ENCODE measurements around the gene POU2F1. TPM values are rescaled to one million over a fixed set of nuclear protein-coding genes. Genes with fewer than 3 reads are reported as not detected.
"Not testable (repeated sequence)": the region's sequence is repeated elsewhere in the genome, so short reads cannot be mapped to it uniquely, and the experiment has no call there.

POU2F1 gene
- total and polyA plus RNA-seq, 7 experiments from 2014 or later: 9.1 to 36.6 (median 22.8) TPM

DNA sequence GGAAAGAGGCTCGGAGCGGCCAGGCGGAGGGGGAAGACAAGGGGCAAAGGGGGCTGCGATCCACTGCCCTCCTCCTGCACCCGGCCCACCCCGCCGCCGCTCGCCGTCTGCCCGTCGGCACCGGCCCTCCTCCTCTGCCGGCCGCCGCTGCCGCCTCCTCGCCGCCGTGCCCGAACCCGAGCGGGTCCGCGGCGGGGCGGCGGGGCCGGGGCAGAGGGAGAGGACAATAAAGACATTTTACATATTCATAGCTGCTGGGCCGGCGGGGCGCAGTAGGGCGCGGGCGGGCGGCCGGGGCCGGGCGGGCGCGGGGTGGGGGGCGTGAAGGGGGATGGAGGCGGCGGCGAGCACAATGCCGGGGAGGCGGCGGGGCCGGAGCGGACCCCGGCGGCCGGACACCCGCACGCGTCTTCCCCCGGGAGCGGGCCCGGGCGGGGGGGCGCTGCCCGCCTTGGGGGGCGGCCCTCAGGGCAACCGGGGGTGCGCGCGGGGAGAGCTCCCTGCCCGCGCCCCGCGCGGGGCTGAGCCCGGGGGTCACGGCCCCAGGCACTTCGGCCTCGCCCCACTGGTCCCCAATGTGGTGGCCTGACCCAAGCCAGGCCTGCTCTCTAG is 546 bp downstream of the POU2F1 start:
- ChIA-PET POLR2A (interaction anchor here (0.7 to 5.0 kb wide), 19 partner anchors 8 to 411 kb away, joined by 3 to 30 read pairs (median 4); partner anchors contain the start of genes CD247, CREG1 and TADA1), CTCF (interaction anchor here (0.6 to 1.3 kb wide), 8 partner anchors 44 to 415 kb away, joined by 3 to 8 read pairs (median 4); partner anchors contain the start of gene CREG1)
- H3K36me3 Mint-ChIP-seq: peaks cover 0 to 8% (median 3%) of the 10 kb centered on the region in 5 donors
- no peak for ATAC-seq
- H3K4me1 ChIP-seq (ENCODE audit: control insufficient read depth in 2 of 2, insufficient read depth in 2 of 2, low read length in 2 of 2): peaks cover 11 to 20% of the 10 kb centered on the region in 2 donors
- intact Hi-C loops (cut with micrococcal nuclease): loop anchor here (2.0 to 10.0 kb wide), 14 partner anchors 122 to 1590 kb away; partner anchors contain the start of genes ILDR2 (in 2 of the 2), MGST3 (in 2 of the 2), SFT2D2 (in 1 of the 2) and TMCO1 (in 1 of the 2)
- peaks cover 0 to 13% (median 0%) of the 10 kb centered on the region in 11 donors for H3K9me3 Mint-ChIP-seq
- peaks cover 29 to 54% (median 46%) of the 10 kb centered on the region in 7 donors for H3K4me1 Mint-ChIP-seq
- H3K27ac Mint-ChIP-seq: peak overlapping the region; percentile 92 to 99 (median 98)
- peak overlapping the region; percentile 87 to 98 (median 96) for H3K4me3 Mint-ChIP-seq
- H3K27me3 ChIP-seq (ENCODE audit: control insufficient read depth in 2 of 2, insufficient read depth in 2 of 2, low read length in 2 of 2): no peaks in the 10 kb centered on the region
- H3K36me3 ChIP-seq (ENCODE audit: control insufficient read depth in 2 of 3, insufficient read depth in 3 of 3, low read length in 3 of 3): peaks cover 0 to 6% (median 0%) of the 10 kb centered on the region in 3 experiments
- DNase-seq: peak in 7 of 9 donors; percentile 2 to 60 (median 16)
- H3K9me3 ChIP-seq (ENCODE audit: control insufficient read depth in 2 of 3, low read length in 3 of 3): no peaks in the 10 kb centered on the region
- H3K27ac ChIP-seq (ENCODE audit: low read depth, low read length): peak overlapping the region; percentile 83
- peaks cover 0 to 3% (median 0%) of the 10 kb centered on the region in 5 donors for H3K27me3 Mint-ChIP-seq
- peak overlapping the region; percentile 70 for H3K4me3 ChIP-seq (ENCODE audit: low read length)

DNA sequence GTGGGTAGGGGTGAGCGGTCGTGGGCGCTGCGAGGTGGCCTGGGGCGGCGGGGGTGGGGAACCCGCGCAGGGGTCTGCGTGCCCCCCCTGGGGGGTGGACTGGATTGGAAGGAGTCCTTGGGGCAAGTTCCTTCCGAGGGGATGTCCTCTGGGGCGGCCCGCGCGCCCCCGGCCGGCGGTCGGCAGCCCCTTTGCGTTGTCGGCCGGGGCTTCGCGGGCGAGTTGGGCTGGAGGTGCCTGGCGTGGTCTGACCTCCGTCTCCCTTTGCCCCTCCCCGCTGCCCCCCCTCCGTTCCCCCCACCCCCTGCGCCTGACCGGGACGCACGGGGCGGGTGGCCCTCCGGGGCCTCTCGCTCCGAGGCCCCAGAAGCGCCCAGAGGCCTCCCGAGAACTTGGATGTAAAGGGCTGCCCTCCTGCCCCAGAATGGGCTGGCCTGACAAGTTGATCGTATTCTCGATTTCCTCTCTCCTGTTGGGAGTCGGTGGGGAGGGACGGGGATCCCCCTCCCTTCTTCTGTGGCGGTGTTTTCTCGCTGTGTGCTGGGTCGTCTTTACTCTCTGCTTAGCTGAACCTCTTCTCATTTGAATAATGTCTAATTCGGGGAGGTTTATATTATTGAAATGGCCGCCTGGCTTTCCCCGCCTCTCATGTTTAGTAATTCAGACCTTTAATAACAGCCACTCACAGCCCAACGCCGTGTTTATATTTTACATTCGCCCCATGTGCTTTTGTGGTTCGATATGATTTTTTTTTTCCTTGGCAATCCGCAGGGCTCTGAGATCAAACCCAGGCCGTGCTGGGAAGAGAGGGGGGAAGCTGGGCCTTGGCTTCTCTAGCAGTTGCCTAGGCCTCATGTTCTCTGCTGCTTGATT is 1.3 kb downstream of the POU2F1 start:
- H3K4me3 ChIP-seq (ENCODE audit: low read length): peak overlapping the region; percentile 70
- peaks cover 0 to 8% (median 3%) of the 10 kb centered on the region in 5 donors for H3K36me3 Mint-ChIP-seq
- H3K27me3 Mint-ChIP-seq: peaks cover 0 to 3% (median 0%) of the 10 kb centered on the region in 5 donors
- CTCF ChIA-PET: interaction anchor here (1.6 kb wide), 1 partner anchor 319 kb away, joined by 5 read pairs; no protein-coding TSS in a partner anchor
- intact Hi-C loops (cut with micrococcal nuclease): loop anchor here (1.0 to 10.0 kb wide), 16 partner anchors 42 to 1591 kb away; partner anchors contain the start of genes ILDR2 (in 2 of the 2), MGST3 (in 2 of the 2), GPA33 (in 1 of the 2) and SFT2D2 (in 1 of the 2)
- DNase-seq (peak; percentile 38 to 74 (median 58)), ATAC-seq (peak; percentile 36)
- peaks cover 0 to 6% (median 0%) of the 10 kb centered on the region in 3 experiments for H3K36me3 ChIP-seq (ENCODE audit: control insufficient read depth in 2 of 3, insufficient read depth in 3 of 3, low read length in 3 of 3)
- H3K27me3 ChIP-seq (ENCODE audit: control insufficient read depth in 2 of 2, insufficient read depth in 2 of 2, low read length in 2 of 2): no peaks in the 10 kb centered on the region
- H3K9me3 Mint-ChIP-seq: peaks cover 0 to 8% (median 0%) of the 10 kb centered on the region in 11 donors
- peak overlapping the region; percentile 88 to 100 (median 98) for H3K4me3 Mint-ChIP-seq
- POLR2A ChIA-PET: interaction anchor here (0.6 to 5.0 kb wide), 16 partner anchors 9 to 346 kb away, joined by 3 to 30 read pairs (median 4); partner anchors contain the start of genes CD247 and CREG1
- H3K27ac Mint-ChIP-seq: peak overlapping the region; percentile 96 to 100 (median 98)
- peaks cover 11 to 20% of the 10 kb centered on the region in 2 donors for H3K4me1 ChIP-seq (ENCODE audit: control insufficient read depth in 2 of 2, insufficient read depth in 2 of 2, low read length in 2 of 2)
- no peaks in the 10 kb centered on the region for H3K9me3 ChIP-seq (ENCODE audit: control insufficient read depth in 2 of 3, low read length in 3 of 3)
- peak overlapping the region; percentile 77 for H3K27ac ChIP-seq (ENCODE audit: low read depth, low read length)
- H3K4me1 Mint-ChIP-seq: peaks cover 30 to 60% (median 46%) of the 10 kb centered on the region in 7 donors

DNA sequence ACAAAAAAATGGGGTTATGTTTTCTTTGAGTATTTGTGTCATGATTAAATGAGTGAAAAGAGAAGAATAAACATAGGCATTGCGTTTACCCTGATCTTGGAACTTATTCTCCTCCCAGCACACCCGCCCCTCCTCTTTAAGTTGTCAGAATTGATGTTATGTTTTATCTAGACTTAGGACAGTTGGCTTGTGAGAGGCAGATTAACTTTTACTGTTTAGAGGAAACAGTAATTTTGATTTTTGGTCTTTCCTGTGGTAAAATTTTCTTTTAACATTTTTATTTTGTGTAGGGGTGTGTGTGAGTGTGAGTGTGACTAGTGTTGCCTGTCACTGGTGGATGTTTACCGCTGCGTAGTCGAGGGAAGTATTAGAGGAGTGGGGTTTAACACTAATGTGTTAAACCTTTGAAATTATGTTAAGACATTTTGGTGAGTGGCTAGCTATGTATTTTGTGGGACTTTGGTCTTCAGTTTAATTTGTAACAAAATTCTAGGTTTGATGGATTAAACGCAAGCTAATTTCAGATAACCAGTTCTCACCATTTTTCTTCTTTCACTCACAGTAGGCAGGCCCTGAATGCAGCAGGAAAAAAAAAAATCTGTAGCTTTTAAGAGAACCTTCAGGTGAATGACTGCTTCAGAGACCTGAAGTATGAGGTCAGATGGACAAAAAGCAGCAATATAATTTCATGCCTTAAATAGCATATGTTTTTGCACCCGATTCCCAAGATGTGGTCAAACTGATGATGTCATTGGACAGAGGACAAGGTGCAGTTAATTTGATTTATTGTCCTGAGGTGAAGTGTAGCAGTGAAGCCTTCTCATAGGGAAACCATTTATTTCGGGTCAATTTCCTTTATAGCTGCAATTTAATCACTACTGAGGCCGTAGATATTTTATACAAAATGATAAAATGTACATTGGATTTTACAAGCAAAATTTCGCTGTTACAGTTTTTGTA is 2.7 kb downstream of the POU2F1 start:
- Mint-ChIP-seq H3K4me3 (peak overlapping the region; percentile 88 to 100 (median 98)), H3K27me3 (peaks cover 0 to 3% (median 0%) of the 10 kb centered on the region in 5 donors), H3K9me3 (peaks cover 0 to 7% (median 0%) of the 10 kb centered on the region in 11 donors), H3K4me1 (peaks cover 30 to 74% (median 55%) of the 10 kb centered on the region in 7 donors), H3K36me3 (peaks cover 0 to 8% (median 3%) of the 10 kb centered on the region in 5 donors), H3K27ac (peak overlapping the region; percentile 96 to 100 (median 98))
- peaks cover 11 to 25% of the 10 kb centered on the region in 2 donors for H3K4me1 ChIP-seq (ENCODE audit: control insufficient read depth in 2 of 2, insufficient read depth in 2 of 2, low read length in 2 of 2)
- ATAC-seq (no peak), DNase-seq (peak in 1 of 9 donors; percentile 7)
- no peak overlapping the region for H3K4me3 ChIP-seq (ENCODE audit: low read length)
- H3K27ac ChIP-seq (ENCODE audit: low read depth, low read length): peak overlapping the region; percentile 77
- H3K36me3 ChIP-seq (ENCODE audit: control insufficient read depth in 2 of 3, insufficient read depth in 3 of 3, low read length in 3 of 3): peaks cover 0 to 6% (median 0%) of the 10 kb centered on the region in 3 experiments
- H3K9me3 ChIP-seq (ENCODE audit: control insufficient read depth in 2 of 3, low read length in 3 of 3): no peaks in the 10 kb centered on the region
- POLR2A ChIA-PET: interaction anchor here (0.6 to 5.0 kb wide), 10 partner anchors 11 to 334 kb away, joined by 3 to 30 read pairs (median 4); partner anchors contain the start of gene CD247
- CTCF ChIA-PET: interaction anchor here (0.7 to 1.6 kb wide), 2 partner anchors 309 to 318 kb away, joined by 4 to 5 read pairs; no protein-coding TSS in a partner anchor
- no peaks in the 10 kb centered on the region for H3K27me3 ChIP-seq (ENCODE audit: control insufficient read depth in 2 of 2, insufficient read depth in 2 of 2, low read length in 2 of 2)
- intact Hi-C loops (cut with micrococcal nuclease): loop anchor here (5.0 to 10.0 kb wide), 5 partner anchors 249 to 1456 kb away; partner anchors contain the start of genes ILDR2 (in 1 of the 2) and TMCO1 (in 1 of the 2)

DNA sequence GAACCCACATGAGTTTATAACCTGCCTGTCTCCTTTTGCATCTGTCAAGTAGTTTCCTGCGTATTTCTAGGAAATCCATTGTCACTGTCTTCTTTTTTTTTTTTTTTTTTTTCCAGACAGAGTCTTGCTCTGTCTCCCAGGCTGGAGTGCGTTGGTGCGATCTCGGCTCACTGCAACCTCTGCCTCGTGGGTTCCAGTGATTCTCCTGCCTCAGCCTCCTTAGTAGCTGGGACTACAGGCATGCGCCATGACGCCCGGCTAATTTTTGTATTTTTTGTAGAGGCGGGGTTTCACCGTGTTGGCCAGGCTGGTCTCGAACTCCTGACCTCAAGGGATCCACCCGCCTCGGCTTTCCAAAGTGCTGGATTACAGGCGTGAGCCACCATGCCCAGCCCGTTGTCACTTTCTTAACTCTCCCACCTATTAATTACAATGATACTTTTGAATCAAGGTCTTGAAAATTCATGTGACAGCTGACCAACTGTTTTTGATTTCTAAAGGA is 4.1 kb downstream of the POU2F1 start:
- H3K4me3 ChIP-seq (ENCODE audit: low read length); H3K27me3 Mint-ChIP-seq; CTCF ChIA-PET; H3K9me3 Mint-ChIP-seq; H3K36me3 Mint-ChIP-seq; H3K27ac ChIP-seq (ENCODE audit: low read depth, low read length); ATAC-seq; POLR2A ChIA-PET; DNase-seq; H3K36me3 ChIP-seq (ENCODE audit: control insufficient read depth in 2 of 3, insufficient read depth in 3 of 3, low read length in 3 of 3); H3K9me3 ChIP-seq (ENCODE audit: control insufficient read depth in 2 of 3, low read length in 3 of 3); H3K27me3 ChIP-seq (ENCODE audit: control insufficient read depth in 2 of 2, insufficient read depth in 2 of 2, low read length in 2 of 2): not testable (repeated sequence)
- H3K4me1 ChIP-seq (ENCODE audit: control insufficient read depth in 2 of 2, insufficient read depth in 2 of 2, low read length in 2 of 2): peaks cover 11 to 26% of the 10 kb centered on the region in 2 donors
- Mint-ChIP-seq H3K4me3 (peak overlapping the region in 3 of 10 donors; percentile 16 to 21 (median 19)), H3K27ac (peak overlapping the region in 2 of 9 donors; percentile 5 to 29), H3K4me1 (peaks cover 38 to 80% (median 64%) of the 10 kb centered on the region in 7 donors)
- intact Hi-C loops (cut with micrococcal nuclease): loop anchor here (5.0 to 10.0 kb wide), 5 partner anchors 250 to 1457 kb away; partner anchors contain the start of genes ILDR2 (in 1 of the 2) and TMCO1 (in 1 of the 2)

DNA sequence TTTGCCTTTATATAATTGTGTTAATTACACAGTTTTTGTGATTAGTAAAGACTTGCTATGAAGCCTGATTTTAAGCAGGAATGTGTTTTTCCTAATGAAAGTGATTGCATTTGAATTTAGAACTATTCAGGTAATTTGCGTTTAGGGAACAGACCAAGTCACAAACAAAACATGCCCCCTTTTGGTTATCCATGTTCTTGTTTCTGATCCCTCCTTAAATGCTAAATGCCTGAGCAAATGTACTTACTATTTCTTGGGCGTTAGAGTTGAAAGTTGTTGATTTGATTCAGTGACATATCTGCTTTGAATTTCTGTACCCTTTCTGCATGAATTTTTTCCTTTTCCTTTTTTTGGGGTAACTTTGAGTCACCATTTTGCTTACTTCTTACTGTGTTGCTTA is 5.2 kb downstream of the POU2F1 start:
- ChIA-PET POLR2A (interaction anchor here (0.8 kb wide), 1 partner anchor 83 kb away, joined by 3 read pairs; no protein-coding TSS in a partner anchor), CTCF (no interaction called here)
- Histone ChIP-seq H3K4me1 (ENCODE audit: control insufficient read depth in 2 of 2, insufficient read depth in 2 of 2, low read length in 2 of 2) (peaks cover 11 to 26% of the 10 kb centered on the region in 2 donors), H3K36me3 (ENCODE audit: control insufficient read depth in 2 of 3, insufficient read depth in 3 of 3, low read length in 3 of 3) (peaks cover 0 to under 1% (median 0%) of the 10 kb centered on the region in 3 experiments), H3K27me3 (ENCODE audit: control insufficient read depth in 2 of 2, insufficient read depth in 2 of 2, low read length in 2 of 2) (no peaks in the 10 kb centered on the region), H3K4me3 (ENCODE audit: low read length) (no peak overlapping the region), H3K27ac (ENCODE audit: low read depth, low read length) (no peak overlapping the region), H3K9me3 (ENCODE audit: control insufficient read depth in 2 of 3, low read length in 3 of 3) (no peaks in the 10 kb centered on the region)
- peak overlapping the region in 1 of 9 donors; percentile 5 for H3K27ac Mint-ChIP-seq
- no peak for ATAC-seq
- intact Hi-C loops (cut with micrococcal nuclease): loop anchor here in 1 of 2 donors (10.0 kb wide), 1 partner anchor 251 kb away; the partner anchor contains the start of gene ILDR2
- no peak for DNase-seq
- H3K36me3 Mint-ChIP-seq: peaks cover 0 to 3% (median 3%) of the 10 kb centered on the region in 5 donors
- H3K9me3 Mint-ChIP-seq: no peaks in the 10 kb centered on the region
- H3K4me1 Mint-ChIP-seq: peaks cover 42 to 83% (median 68%) of the 10 kb centered on the region in 7 donors
- H3K27me3 Mint-ChIP-seq: no peaks in the 10 kb centered on the region
- H3K4me3 Mint-ChIP-seq: peak overlapping the region in 1 of 10 donors; percentile 7

Measured in naive thymus-derived CD4-positive, alpha-beta T cell (primary cell).